Measurements from ENCODE around the gene TRABD2B. TPM values are rescaled to one million over a fixed set of nuclear protein-coding genes. Genes with fewer than 3 reads are reported as not detected.

Gene TRABD2B
- total RNA-seq, 1 experiment from 2014 or later, result 10.3 TPM

- DNase-seq (ENCODE audit: low spot score) (no peak), ATAC-seq (no peak)
- no peak for TF ChIP-seq SP1 (CRISPR knock-in tag; conservative IDR thresholded peaks at IDR 0.05)
- no peak for TF ChIP-seq ATF3 (CRISPR knock-in tag; conservative IDR thresholded peaks at IDR 0.05)
- TF ChIP-seq TCF7 (CRISPR knock-in tag; IDR thresholded peaks at IDR 0.05; ENCODE audit: low read depth), result no peak
- TF ChIP-seq JUN (CRISPR knock-in tag; IDR thresholded peaks at IDR 0.05), result no peak
- no peak for TF ChIP-seq MAX (CRISPR knock-in tag; IDR thresholded peaks at IDR 0.05)
- no peak for TF ChIP-seq ZNF317 (CRISPR knock-in tag; IDR thresholded peaks at IDR 0.05; ENCODE audit: borderline replicate concordance, low read depth)
- TF ChIP-seq ZNF416 (CRISPR knock-in tag; IDR thresholded peaks at IDR 0.05), result no peak
- no peak for TF ChIP-seq USF2 (CRISPR knock-in tag; IDR thresholded peaks at IDR 0.05)
- TF ChIP-seq ELF4 (CRISPR knock-in tag; IDR thresholded peaks at IDR 0.05; ENCODE audit: low read depth), result no peak
- TF ChIP-seq FOXP4 (CRISPR knock-in tag; IDR thresholded peaks at IDR 0.05), result no peak
- no peak for TF ChIP-seq CDX4 (CRISPR knock-in tag; IDR thresholded peaks at IDR 0.05; ENCODE audit: borderline replicate concordance)
- no peak for TF ChIP-seq AFF4 (CRISPR knock-in tag; IDR thresholded peaks at IDR 0.05; ENCODE audit: borderline replicate concordance)
- no peak for TF ChIP-seq SMAD4 (CRISPR knock-in tag; IDR thresholded peaks at IDR 0.05)
- TF ChIP-seq ZNF425 (CRISPR knock-in tag; conservative IDR thresholded peaks at IDR 0.05), result no peak
- no peak for TF ChIP-seq TEAD1 (CRISPR knock-in tag; IDR thresholded peaks at IDR 0.05)
- H3K27ac Mint-ChIP-seq, result no peak overlapping the region
- ChIA-PET CTCF (interaction anchor here (1.5 to 3.2 kb wide), 2 partner anchors 18 to 20 kb away, joined by 4 to 10 read pairs; no protein-coding TSS in a partner anchor), POLR2A (no interaction called here)
- H3K9me3 Mint-ChIP-seq, result no peaks in the 10 kb centered on the region
- no peaks in the 10 kb centered on the region for H3K4me1 Mint-ChIP-seq
- no peaks in the 10 kb centered on the region for H3K36me3 Mint-ChIP-seq
- peaks cover 22% of the 10 kb centered on the region for H3K27me3 Mint-ChIP-seq (ENCODE audit: low read depth)
- no peak overlapping the region for H3K4me3 Mint-ChIP-seq
These were observed 238.6 kb downstream of the TRABD2B start for GRCh38 chr1:47758341-47759250.

Data from WTC11 (cell line).